ENCODE measurements around the gene OTUD1.
"Not testable (repeated sequence)": the region's sequence is repeated elsewhere in the genome, so short reads cannot be mapped to it uniquely, and the experiment has no call there.

Gene OTUD1, protein sequence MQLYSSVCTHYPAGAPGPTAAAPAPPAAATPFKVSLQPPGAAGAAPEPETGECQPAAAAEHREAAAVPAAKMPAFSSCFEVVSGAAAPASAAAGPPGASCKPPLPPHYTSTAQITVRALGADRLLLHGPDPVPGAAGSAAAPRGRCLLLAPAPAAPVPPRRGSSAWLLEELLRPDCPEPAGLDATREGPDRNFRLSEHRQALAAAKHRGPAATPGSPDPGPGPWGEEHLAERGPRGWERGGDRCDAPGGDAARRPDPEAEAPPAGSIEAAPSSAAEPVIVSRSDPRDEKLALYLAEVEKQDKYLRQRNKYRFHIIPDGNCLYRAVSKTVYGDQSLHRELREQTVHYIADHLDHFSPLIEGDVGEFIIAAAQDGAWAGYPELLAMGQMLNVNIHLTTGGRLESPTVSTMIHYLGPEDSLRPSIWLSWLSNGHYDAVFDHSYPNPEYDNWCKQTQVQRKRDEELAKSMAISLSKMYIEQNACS

DNA sequence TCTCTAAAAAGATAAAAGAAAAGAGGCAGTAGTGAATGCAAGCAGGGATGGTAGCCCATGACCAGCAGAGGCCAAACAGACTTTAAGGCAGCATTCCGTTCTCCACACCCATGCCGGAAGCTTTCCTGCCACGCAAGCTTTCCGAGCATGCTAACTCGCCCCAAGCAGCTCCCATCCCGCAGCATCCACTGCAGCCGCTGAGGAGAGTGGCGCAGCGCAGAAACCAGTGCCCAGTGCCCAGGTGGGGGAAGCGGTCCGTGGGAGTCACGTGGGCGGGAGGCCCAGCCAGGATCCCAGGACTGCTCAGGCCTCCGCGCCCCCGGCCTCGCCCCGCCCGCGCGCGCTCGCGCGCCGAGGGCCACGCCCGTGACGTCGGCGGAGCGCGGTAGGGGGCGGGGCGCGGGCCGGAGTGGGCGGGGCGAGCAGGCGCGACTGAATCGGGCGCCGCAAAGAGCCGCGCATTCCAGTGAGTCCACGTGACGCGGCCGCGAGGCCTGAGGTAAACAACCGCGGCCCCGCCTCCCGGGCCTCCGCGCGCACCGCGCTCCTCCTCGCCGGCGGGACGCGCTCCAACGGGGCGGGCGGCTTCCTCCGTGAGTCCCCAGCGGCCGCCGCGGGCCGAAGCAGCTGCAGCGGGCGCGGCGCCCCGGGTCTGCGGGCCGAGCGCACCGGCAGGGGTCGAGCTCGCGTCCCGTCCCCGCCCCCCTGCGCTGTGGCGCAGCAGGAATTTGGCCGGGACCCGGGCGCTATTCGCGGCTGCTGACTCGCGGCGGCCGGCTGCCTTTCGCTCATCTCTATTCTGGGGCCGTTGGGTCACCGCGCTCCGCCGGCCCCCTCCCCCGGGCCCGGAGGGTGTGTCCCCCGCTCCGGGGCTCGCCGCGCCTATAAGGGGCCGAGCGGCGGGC lies at the start of gene OTUD1:
TSS of gene OTUD1 (plus strand) at position 529 of the 905 bp plus-strand sequence. CDS start 383 bp downstream, outside the sequence.
- peak; percentile 90 for DNase-seq

DNA sequence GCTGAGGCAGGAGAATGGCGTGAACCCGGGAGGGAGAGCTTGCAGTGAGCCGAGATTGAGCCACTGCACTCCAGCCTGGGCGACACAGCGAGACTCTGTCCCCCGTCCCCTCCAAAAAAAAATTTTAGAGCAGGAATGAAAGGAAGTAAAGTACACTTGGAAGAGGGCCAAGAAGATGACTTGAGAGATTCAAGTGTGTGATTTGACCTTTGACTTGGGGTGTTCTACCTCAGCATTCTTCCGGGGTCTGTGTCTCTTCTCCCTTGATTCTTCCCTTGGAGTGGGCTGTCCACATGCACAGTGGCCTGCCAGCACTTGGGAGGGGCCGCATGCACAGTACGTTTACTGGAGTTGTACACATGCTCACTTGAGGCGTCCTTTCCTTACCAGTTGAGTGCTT lies 48.5 kb upstream of the OTUD1 start:
- DNase-seq, result not testable (repeated sequence)

DNA sequence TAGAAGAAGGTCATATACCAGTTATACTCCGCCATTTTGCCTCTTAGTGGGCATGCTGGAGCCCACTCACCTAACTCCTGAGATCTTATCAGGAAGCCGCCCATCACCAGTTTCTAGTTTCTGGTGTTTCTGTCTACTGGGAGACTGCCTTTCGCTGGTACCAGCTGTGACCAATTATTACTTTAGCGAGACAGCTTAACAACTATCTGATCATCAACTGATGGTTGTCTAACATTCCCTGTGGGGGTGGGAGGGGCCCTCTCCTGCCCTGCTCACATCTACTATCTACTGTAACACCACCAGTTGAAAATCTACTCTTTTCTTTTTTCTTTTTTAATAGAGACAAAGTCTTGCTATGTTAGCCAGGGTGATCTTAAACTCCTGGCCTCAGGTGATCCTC lies 48.1 kb upstream of the OTUD1 start:
- no peak for DNase-seq

DNA sequence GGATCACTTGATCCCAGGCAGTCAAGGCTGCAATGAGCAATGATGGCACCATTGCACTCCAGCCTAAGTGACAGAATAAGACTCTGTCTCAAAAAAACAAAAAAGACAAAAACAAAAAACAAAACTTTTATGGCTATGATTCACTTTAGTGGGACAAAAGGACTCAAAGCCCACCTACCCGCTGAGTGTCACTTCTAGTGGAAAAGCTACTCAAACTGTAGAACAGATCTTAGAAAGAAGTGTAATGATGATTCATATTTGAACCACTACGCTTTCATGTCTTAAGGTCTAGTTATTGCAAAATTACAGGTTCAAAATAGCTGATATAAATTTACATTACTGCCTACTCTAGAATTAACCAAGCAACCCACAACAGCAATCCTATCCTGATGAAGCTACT lies 47.1 kb upstream of the OTUD1 start:
- no peak for DNase-seq

DNA sequence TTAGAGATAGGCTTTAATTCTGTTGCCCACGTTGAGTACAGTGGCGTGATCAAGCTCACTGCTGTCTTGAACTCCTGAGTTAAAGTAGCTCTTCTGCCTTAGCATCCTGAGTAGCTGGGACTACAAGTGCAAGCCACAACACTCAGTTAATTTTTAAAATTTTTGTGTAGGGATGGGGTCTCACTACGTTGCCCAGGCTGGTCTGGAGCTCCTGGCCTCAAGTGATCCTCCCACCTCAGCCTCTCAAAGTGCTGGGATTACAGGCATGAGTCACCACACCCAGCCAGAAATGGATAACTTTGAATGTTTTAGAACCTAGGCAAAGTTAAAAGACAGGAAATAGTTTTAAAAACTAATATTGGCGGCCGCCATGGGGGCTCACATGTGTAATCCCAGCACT lies 43.9 kb upstream of the OTUD1 start:
- DNase-seq, result no peak

DNA sequence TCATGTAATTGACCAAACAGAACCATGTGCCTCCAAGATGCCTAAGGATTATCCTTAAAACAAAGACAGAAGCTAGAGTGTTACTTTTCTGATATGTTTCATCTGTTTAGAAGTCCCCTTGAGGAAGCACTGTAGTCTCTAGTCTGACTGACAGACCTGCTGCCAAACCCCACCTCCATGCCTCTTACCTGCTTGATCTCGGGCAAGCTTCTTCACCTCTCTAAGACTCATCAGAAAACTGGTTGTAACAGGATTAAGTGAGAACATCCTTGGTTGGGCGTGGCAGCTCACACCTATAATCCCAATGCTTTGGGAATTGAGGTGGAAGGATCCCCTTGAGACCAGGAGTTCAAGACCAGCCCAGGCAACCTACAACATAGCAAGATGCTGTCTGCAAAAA lies 42.2 kb upstream of the OTUD1 start:
- DNase-seq, result no peak

DNA sequence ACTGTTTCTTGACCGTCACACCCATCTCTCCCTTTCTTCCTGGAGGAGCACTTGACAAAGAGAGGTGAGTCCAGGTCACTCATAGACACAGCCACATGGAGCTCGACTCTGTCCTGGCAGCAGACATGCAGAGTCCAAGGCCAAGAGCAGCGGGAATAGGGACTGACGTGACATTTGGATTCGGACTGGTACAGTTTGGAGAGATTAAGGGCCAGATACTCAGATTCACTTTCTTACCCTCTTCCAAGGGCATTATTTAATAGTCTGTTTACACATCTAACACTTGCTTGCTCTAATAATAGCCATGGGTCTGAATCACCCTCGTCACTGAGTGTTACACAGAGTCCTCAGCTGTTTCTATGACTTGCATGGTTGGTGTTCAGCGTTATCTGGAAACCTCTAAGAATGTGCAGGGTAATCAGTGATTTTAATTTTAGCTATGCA lies 39.2 kb upstream of the OTUD1 start:
- DNase-seq, result no peak

DNA sequence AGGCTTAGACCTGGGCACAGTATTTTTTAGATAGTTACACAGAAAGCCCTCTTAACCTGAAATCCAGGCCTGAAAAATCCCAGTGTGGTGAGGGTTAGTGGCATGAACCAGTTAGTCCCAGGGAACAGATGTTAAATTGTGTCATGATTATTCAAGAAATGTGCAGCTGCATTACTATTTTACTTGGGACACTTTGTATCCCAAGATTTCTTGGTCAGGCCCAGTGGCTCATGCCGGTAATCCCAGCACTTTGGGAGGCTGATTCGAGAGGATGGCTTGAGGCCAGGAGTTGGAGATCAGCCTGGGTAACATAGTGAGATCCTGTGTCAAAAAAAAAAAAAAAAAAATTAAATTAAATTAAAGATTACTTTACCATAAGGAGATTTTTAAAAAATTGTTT lies 36.0 kb upstream of the OTUD1 start:
- no peak for DNase-seq

DNA sequence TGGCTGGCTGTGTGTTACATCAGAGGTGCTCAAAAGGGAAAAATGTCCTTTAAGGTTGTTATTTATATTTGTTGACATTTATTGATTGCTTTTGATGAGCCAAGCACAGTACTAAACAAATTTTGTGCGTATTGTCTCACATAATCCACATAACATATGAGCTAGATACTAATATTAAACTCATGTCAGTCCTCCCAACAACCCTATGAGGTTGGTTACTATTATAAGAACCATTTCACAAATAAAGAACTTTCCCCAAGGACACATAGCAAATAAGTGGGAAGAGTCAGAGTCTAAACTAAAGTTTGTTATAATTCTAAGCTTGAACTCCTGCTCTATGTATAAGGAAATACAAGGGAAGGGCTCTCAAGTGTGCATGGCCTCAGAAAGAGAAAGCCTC lies 35.6 kb upstream of the OTUD1 start:
- no peak for DNase-seq

DNA sequence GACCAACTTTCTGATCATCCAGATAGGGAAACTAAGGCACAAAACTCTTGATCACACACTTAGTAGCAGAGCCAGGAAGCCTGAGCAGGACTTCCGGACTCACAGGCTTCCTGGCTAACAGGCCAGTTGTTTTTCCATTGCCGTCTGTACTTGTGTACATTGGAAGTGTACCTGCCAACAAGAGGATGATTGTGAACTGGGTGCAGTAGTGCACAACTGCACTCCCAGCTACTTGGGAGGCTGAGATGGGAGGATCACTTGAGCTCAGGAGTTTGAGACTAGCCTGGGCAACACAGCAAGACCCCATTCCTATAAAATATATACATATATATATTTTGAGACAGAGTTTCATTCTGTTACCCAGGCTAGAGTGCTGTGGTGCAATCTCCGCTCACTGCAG lies 35.2 kb upstream of the OTUD1 start:
- DNase-seq, result no peak

DNA sequence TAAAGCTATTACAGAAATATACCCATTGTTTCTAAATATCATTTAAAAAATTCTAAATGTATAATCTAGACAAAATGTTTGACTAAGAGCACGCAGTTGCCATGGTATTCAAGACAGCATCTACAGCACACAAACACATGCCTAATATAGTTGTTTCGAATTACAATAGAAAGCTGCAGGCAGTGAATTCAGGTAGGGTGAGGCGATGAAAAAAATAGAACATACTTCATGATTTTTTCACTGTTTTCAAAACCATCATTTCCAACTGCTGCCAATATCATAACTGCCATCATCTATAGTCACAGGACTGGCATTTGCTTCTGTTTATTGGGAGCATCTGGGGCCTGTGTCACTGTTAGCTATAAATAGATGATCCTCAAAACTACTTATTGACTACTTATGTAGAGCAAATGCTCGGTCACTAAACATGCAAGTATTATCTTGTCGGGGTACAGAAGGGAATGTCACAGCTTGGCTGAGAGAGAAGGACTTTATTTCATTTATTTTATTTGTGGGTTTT lies 34.4 kb upstream of the OTUD1 start:
- no peak for DNase-seq

DNA sequence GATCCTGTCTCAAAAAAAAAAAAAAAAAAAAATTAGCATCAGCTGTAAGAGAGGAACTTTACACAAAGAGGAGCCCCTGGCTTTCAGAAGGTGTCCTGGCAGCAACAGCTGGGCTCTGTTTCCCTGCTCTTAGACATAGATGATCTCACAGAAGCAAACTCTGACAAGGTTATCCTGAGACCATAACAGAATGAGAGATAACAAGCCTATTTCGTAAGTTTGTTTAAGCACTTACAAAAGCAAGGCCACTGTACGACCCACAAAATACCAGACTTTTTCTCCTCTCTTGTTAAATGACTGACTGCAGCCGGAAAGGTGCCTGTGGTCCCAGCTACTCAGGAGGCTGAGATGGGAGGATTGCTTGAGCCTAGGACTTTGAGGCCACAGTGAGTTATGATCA lies 33.3 kb upstream of the OTUD1 start:
- no peak for DNase-seq

DNA sequence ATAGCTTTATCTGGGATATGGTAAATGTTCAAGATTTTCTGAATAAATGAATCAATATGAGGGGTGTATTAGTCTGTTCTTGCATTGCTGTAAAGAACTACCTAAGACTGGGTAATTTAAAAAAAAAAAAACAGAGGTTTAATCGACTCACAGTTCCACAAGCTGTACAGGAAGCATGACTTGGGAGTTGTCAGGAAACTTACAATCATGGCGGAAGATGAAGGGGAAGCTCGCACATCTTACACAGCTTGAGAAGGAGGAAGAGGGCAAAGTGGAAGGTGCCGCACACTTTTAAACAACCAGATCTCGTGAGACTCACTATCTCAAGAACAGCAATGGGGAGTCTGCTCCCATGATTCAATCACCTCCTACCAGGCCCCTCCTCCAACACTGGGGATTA lies 32.5 kb upstream of the OTUD1 start:
- no peak for DNase-seq

DNA sequence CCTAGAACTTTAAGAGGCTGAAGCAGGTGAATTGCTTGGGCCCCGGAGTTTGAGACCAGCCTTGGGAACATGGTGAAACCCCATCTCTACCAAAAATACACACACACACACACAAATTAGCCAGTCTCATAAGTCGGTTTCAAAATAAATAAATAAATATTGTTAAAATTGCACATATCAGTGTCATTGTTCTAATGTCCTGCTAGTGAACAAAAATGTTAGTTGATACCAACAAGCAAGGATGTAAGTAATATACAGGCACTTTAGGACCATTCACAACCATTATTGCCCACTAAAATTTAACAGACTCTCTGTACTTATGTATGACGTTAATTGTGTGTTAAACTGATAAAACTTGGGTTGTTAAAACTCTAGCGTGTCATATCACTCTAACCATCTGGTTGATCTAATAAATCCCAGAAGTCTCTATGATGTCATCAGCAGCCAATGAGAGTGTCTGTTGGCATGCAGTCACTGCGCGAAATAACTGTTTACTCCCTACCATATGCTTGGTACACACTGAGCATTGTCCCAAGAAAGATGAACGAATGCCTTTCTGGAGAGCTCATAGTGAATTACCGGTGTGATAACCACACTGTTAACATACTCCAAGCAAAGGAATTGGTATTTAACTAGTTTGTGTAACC lies 30.4 kb upstream of the OTUD1 start:
- no peak for DNase-seq

DNA sequence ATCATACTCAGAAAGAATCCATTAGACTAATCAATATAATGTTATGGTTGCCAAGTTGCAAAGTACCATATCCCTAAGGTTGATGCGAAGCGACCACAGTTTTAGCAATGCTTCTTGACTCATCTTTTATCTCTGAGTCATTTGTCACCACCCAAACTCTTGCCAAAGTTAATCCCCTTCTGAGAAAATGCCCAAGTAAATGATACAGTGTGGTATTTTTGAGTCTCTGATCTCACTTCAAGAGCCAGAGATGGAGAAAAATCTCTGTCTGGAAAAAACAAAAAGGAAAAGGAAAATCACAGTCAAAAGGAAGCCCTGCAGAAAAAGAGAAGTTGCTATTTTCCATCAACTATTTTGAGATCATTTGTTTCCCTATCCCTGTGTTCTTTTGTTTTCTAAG lies 26.7 kb upstream of the OTUD1 start:
- no peak for DNase-seq

DNA sequence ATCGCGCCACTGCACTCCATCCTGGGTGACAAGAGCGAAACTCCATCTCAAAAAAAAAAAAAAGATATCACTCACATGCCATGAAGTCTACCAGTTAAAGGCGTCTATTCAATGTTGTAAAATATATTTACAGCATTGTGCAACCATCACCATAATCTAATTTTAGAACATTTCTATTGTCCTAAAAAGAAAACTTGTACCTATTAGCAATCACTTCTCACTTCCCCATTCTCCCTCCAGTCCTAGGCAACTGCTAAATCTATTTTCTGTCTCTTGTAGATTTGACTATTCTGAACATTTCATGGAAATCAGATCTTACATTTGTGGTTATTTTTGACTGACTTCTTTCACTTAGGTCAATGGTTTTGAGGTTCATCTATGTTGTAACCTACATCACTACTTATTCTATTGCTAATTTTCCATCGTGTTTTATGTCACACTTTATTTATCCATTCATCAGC lies 25.2 kb upstream of the OTUD1 start:
- DNase-seq, result no peak

DNA sequence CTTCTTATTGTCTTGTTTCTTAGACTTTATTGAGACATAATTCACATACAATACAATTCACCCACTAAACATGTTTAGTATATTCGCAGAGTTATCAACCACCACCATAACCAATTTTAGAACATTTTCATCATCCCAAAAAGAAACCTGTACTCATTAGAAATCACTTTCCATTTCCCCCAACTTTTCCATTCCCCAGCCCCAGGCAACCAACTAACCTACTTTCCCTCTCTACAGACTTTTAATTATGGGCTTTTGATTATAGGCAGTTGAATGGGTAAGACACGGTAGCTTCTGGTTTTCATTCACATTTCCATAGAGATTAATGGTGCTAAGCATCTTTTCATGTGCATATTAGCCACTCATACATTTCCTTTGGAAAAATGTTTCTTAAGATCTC lies 24.2 kb upstream of the OTUD1 start:
- no peak for DNase-seq

DNA sequence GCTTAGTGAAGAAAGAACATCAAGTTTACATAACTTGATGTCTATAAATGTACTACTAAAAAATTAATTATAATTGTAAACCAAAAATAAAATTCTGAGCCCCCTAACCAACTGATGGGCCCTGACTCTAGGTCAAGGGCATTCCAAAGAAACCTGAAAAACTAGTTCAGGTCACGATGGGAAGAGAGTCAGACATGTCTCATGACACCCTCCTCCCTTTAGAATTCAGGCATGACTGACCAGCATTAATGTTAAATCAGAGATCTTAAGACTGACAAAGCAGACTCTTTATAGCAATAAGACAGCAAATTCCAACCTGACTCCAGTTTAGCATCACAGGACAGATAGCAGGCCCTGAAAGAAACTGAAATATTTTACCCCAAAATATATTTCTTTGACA lies 21.6 kb upstream of the OTUD1 start:
- no peak for DNase-seq

DNA sequence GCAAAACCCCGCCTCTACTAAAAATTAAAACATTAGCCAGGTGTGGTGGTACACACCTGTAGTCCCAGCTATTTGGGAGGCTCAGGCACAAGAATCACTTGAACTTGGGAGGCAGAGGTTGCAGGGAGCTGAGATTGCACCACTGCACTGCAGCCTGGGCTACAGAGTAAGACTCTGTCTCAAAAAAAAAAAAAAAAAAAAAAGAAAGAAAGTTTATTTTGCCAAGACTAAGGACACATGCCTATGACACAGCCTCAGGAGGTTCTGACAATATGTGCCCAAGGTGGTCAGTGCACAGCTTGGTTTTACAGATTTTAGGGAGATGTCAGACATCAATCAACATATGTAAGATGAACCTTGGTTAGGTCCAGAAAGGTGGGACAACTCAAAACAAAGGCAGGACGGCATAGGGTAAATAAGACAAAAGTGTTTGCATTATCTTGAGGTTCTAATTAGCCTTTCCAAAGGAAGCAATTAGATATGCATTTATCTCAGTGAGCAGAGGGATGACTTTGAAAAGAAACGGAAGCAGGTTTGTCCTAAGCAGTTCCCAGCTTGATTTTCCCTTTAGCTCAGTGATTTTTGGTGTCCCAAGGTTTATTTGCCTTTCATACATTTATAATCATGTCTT lies 20.7 kb upstream of the OTUD1 start:
- DNase-seq, result no peak

DNA sequence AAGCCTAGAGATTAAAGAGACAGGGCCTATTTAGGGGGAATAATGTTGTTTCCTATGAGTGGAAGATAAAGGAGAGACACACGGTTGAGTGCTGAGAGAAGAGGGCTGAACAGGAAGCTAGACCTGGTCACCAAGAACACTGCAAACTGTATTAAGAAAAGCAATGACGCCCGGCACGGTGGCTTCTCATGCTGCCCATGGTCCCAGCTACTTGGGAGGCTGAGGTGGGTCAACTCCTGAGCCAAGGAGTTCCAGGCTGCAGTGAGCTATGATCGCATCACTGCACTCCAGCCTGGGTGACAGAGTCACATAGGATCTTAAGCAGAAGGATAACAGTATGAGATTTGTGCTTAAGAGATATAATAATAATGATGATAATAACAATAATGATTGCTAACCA lies 19.7 kb upstream of the OTUD1 start:
- DNase-seq, result no peak

DNA sequence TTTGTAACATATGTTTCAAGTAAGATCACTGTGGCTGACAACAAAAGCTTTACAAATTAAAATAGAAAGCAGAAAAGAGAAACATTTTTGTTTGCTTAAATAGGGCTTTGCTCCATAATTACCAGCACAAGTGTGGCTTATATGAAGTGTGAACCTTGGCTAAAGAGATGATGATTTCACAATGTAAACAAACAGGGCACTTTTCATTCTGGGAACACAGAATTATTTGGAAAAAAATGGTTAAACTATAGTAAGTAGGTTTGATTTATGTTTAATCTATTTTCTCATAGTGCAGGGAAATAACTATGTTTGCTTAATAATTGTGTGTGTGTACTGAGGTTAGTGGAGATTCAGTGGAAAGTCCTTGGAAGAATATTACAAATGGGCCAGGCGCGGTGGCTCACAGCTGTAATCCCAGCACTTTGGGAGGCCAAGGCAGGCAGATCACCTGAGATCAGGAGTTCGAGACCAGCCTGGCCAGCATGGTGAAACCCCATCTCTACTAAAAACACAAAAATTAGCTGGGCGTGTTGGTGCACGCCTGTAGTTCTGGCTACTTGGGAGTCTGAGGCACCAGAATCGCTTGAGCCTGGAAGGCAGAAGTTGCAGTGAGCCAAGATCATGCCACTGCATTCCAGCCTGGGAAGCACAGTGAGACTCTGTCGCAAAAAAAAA lies 19.1 kb upstream of the OTUD1 start:
- DNase-seq, result no peak

DNA sequence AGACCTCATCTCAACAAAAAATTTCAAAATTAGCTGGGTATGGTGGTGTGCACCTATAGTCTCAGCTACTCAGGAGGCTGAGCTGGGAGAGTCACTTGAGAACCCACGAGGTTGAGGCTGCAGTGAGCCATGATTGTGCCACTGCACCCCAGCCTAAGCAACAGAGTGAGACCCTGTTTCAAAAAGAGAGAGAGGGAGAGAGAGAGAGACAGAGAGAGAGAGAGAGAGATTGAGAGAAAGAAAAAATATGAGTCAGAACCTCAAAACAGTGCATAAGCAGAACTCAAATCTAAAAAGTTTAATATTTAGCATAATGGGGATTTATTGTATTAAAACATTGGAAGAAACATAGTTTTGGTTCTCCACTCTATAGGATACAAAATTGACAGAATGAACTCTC lies 17.5 kb upstream of the OTUD1 start:
- DNase-seq, result no peak

All from hematopoietic multipotent progenitor cell treated with erythropoietin and hydrocortisone succinate and interleukin-3 and kit ligand, for 8 days (in vitro differentiated cells).